NCI-H1105 treated with DMSO at 0.1 percent for 48 hours (cell line): Measurements from ENCODE around the gene MS4A15.
A peak's percentile ranks its signal among the peaks of the same experiment; 100 is the strongest.
"Not testable (repeated sequence)": the region's sequence is repeated elsewhere in the genome, so short reads cannot be mapped to it uniquely, and the experiment has no call there.

Source experiments
- DNase-seq: peaks from one replicate; lab custom pipeline; 2025; lab: John Stamatoyannopoulos, UW

Gene MS4A15, protein sequence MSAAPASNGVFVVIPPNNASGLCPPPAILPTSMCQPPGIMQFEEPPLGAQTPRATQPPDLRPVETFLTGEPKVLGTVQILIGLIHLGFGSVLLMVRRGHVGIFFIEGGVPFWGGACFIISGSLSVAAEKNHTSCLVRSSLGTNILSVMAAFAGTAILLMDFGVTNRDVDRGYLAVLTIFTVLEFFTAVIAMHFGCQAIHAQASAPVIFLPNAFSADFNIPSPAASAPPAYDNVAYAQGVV

DNA sequence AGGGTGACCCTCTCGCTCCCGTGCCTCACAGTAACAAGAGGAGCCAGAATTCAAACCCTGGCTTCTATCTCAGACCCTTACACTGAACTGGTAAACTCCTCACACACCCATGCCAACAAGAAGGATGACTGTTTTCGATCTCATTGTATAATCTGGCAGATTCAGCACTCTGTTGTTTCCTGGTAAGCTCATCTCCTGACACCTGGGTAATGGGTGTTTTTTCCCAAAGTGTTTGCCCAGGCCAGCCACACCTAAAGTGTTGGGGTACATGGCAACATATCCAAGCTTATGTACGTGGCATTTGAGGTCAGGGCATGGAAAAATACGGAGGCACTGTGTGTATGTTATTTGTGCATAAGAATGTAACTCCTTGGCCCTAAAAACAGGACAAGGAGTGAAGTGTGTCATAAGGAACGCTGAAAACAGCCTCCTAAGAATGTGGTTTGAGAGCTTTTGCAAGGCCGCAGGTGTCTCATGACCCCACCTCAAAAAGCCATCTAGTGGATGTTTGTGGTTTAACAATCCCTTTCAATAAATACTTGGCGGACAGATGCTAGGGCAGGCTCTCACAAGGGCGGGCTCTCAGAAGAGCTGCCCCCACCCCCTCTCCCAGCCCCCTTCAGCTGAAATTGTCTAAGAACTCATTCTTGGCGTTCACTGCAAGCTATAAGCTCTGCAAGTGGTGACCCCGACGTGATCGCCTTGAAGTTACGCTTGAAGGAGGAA, at the start of gene MS4A15:
TSS of gene MS4A15 (plus strand) at position 561 of the 726 bp plus-strand sequence. CDS start 6,867 bp downstream, outside the sequence.
- DNase-seq = peak; percentile 39

DNA sequence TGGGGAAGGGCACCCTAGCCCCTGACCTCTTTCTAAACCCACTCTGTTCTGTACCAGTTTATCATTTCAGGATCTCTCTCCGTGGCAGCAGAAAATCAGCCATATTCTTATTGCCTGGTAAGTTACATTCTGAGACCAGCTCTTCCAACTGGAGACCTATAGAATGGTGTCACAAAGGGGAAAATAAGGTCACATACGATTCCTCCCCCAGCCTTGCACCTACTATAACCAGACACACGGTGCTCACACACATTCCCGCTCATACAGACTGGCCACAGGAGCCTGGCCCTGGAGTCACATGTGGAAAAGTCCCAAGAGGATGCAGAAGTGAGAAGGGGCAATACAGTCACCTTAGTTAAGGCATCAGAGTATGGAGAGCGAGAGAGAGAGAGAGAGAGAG, 49.7 kb upstream of the MS4A15 start:
- no peak for DNase-seq

DNA sequence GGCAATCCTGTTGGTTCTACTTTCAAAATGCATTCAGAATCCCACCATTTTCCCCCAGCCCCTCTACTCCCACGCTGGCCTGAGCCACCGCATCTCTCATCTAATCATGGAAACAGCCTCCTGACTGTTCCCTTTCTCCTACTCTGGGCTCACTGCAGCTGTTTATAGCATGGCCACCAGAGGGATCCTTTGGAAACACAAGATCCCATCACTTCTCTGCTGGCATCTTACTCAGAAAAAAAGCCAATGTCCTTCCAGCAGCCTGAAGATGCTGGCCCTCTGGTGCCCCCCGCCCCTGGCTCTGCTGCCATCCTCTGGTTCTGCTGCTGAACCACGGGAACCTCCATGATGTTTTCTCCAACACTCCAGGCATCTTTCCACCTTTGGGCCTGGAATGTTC, 46.2 kb upstream of the MS4A15 start:
- no peak for DNase-seq

DNA sequence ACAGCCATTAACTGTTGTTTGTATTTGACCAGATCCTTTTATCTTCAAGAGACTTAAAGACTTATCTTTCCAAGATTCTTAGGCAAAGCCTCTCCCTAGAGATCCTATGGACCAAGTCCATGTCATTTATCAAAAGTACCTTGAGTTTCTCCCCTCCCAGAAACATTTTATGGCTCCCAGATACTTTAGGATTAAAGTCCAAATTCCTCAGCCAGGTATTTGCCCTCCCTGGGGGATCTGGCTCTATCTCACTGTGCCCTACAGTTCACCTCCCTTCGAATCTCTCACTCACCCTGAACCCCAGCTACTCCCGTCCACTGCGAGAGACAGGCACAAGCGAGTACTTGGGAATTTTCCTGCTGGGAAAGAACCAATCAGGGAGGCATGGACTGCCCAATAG, 45.4 kb upstream of the MS4A15 start:
- no peak for DNase-seq

DNA sequence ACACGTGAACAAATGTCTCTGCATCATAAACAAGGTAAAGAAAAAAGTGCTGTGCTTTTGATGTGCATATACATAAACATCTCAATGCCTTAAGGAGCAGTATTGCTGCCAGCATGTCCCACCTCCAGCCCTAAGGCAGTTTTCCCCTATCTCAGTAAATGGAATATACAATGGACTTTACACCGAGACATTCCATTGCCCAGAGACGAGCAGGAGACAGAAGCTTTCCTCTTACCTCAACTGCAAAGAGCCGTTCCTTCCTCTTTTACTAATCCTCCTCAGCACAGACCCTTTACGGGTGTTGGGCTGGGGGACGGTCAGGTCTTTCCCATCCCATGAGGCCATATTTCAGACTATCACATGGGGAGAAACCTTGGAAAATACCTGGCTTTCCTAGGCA, 43.2 kb upstream of the MS4A15 start:
- not testable (repeated sequence) for DNase-seq

DNA sequence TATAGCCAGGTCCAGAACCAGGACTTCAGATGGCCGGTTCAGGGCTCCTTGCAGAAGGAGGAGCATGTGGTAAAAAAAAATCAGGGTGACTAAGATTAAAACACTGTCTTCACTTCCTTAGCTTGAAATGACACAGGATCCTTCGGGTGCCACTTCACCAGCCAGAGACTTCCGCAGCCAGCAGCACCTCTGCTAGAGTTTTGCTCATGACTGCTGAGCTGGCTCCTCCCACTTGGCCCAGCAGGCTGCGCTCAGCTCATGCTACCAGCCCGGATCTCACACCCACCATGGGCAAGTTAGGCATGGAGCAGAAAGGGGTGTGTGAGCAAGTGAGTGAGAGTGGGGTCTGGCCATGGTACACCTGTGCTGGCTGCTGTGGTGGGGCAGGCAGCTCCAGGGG, 38.7 kb upstream of the MS4A15 start:
- DNase-seq = no peak

DNA sequence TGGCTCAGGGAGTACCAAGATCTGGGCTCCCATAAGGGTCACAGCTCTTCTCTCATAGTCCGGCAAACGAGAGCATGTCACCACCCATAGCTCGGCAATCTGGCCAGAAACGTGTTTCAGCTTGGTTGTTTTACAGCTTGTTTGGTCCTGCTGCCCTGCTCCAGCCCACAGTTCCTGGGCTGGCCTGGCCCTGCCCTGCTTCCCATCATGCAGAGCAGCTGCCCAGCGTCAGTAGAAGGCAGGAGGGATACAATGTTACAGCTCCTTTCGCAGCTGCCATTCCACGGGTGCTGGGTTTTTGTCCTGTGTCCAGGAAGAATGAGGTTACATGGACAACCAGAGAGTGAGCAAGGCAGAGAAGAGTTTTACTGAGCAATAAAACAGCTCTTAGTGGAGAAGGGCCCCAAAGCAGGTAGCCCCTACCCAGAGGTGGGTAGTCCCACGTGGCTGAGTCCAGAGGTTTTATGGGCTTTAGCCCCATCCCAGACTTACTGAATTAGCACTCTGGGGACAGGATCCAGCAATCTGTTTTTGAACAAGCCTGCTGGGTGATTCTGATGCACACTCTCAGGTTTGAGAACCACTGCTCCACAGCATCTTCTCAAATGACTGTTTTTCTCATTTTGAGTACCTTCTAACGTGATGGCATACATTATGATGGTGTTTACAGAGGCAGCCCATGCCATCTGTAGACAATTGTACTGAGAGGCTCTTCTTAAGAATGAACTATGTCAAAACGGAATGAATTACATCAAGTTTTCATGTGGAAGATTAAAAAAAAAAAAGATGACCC, 37.9 kb upstream of the MS4A15 start:
- DNase-seq = no peak

DNA sequence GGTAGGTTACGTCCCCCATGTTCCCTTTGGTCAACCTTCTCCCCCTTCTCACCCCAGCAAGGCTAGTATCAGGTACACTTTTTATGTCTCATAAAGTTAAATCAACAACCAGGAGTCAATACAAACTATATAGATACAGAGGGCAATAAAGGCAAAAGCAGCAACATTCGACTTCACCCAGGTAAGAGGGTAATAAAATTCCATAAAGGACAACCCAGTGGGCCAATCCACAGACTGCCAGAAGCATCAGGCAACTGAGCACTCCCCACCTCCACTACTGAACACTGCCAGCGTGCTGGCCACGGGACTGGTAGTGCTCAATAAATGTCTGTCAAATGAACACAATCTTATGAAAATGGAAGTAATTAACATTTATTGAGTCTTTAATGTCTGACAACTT, 37.3 kb upstream of the MS4A15 start:
- no peak for DNase-seq

DNA sequence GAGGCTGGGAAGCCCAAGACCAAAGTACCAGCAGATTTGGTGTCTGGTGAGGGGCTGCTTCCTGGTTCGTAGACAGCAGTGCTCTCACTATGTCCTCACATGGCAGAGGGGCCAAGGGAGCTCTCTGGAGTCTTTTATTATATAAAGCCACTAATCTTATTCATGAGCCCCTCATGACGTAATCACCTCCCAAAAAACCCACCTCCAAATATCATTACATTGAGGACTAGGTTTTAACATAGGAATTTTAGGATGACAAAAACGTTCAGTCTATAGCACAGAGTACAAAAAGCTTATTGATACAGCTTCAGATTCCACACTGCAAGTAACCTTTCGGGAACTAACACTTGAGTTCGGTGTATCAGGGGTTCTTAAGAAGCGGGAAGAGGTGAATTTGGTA, 36.2 kb upstream of the MS4A15 start:
- no peak for DNase-seq

DNA sequence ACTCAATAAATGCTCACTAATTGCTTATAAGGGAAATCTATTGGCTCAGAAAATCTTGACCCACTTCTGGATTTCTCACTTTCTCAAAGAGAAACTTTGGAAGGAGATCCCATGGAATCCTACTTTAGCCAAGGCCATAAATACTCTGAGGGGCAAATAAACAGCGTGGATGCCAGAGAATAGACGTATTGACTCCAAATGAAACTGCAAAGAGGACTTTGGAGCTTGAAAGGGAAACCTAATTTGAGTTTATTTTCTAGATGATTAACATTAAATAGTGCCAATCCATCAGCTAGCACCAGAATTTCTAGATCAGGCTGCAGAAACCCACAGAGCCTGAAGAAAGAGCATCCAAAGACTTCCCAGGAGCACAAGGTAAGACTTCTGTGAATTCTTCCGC, 32.2 kb upstream of the MS4A15 start, which contains the start of gene MS4A18:
TSS of gene MS4A18 (plus strand) at position 301 of the 400 bp plus-strand sequence.
- DNase-seq = no peak

DNA sequence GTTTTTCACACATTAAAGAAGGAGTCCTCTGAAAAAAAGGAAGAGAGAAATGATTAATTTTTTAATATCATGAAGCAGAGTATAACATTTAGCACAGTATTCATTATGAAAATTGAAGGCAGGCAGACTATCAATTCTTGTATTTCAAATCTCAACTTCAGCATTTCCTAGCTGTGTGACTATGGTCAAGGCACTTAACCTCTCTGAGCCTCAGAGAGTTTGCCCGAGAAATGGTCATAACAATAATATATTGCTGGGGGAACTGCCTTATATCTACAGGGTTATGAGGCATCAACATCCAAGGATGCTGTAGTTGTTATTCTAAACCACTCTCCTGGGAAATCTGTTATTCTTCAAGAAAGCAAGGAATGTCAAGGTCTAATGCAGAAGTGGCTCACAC, 31.1 kb upstream of the MS4A15 start:
- no peak for DNase-seq

DNA sequence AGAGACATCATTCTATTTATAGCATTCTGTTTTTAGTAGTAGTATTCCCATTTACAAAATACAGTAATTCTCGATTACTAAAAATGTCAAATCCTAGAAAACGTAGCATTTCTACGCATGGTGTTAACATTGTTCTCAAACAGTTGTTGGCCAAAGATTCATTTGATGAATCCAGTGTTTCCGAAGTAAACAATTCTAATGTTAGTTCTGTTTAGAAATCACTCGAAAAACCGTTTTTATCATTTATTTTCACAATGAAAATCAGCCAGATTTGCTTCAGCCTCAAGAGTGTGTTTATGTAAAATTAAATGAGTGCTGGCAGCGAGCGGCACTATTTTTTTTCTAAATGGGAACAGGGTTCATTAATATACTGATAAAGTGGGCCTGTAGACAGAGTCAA, 25.1 kb upstream of the MS4A15 start:
- DNase-seq = no peak

DNA sequence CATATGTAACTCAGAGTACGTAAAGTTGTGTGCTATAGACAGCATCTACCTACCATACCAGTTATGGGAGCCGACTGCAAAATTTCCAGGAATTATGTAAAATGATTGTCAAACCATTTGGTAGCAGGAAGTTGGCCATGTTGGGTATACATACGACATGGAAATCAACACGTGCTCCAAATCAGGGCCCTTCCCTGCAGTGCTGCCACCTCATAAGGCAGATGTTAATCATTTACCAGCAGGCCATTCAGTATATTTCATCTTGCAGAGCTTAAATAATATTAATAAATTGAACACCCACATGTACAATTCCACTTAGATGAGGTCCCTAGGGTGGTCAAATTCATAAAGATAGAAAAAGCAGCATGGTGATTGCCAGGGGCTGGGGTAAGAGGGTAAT, 22.4 kb upstream of the MS4A15 start:
- DNase-seq = no peak

DNA sequence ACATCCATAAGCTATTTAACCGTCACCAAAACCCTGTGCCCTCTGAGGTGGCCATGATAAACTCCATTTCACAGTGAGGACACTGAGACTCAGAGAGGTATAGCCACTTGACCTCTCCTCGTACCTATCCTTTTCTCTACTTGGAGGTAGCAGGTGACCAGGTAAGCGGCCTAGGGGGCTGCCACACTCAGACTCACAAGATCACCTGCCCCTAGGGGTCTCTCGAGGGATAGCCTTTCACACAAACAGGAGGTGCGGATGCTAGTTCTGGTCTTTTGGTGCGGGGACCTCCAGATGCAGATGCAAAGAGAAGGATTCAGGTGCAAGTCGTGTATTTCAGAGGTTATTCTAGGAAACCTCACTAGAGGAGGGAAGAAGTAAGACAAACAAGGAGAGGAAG, 17.6 kb upstream of the MS4A15 start:
- no peak for DNase-seq

DNA sequence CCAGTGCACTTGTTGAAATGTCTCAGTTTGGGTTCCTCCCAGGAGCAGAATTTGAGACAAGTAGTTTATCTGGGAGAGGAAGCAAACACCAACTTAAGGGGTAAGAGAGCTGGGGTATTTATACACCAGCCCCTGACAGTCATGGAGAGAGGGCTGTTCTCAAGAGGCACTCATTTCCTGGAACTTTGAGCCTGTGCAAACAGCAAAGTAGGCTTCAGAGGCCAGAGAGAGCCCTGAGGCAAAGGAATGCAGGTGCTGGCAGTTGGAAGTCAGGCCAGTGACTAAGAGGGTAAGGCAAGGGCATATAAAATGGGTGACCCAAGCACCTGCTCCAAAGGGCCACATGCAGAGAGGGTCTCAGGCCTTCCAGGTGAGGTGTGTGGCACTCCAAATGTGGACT, 16.1 kb upstream of the MS4A15 start:
- no peak for DNase-seq

DNA sequence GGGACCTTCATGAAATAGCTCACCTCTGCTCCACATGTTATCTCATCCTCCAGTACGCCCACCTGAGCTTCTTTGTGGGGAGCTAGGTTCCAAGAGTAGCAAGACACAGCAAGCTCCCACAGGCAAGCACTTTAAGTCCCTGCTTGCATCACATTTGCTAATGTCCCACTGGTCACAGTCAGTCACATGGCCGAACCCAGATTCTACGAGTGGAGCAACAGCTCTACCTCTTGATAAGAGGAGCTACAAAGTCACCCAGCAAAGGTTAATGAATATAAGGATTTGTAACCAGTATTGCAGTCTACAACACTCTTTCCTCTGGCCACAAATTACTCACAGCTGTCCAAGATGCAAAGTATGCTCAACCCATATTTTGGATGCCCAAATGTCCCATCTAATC, 15.2 kb upstream of the MS4A15 start:
- no peak for DNase-seq

DNA sequence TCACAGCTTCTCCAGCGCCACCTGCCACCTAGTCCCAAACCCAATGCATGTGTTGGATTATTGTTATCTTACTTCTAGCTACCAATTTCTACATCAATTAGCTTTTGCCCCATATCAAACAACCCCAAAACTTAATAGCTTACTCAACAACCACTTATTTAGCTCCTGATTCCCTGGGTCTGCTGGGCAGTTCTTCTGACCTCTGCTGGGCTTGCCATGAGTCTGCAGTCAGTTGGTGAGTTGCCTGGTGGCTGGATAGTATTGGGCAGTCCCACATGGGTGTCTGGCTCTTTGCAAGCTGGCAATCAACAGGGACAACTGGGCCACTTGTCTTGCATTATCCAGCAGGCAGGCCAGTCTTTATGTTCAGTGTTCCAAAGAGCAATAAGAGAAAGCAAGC, 13.6 kb upstream of the MS4A15 start:
- no peak for DNase-seq

DNA sequence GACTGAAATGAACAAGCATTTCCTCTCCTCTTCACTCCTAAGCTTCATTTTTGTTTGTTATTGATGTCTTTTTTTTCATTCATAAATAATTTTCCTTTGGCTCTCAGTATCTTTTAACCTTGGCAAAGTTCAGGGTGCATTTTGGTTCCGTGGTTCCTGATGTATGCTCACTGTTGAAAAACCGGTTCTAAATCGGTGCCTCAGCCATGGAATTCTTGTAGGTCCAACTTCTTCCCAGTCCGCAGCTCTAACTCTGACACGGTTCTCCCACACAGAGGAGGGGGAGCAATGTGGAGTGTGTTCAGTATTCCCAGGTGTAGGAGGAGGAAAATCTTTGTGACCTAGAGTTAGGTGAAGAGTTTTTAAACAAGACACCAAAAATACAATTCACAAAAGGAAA, 12.6 kb upstream of the MS4A15 start:
- no peak for DNase-seq

DNA sequence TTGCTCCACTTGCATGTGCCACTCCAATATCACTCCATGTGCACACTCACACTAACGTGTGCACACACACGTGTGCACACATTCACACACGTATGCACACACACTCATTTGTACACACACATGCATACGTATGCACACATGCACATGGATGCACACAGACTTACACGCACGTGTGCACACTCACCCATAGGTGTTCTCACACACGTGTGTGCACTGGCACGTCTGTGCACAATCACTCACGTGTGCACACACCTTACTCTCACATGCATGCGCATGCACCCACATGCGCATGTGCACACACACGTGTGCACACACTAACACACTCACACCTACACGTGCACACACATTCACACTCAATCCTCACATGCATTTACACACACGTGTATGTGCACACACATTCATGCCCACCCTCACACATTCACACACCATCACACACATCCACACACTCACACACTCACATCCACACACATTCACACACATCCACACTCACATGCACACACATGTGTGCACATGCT, 9.3 kb upstream of the MS4A15 start:
- no peak for DNase-seq

DNA sequence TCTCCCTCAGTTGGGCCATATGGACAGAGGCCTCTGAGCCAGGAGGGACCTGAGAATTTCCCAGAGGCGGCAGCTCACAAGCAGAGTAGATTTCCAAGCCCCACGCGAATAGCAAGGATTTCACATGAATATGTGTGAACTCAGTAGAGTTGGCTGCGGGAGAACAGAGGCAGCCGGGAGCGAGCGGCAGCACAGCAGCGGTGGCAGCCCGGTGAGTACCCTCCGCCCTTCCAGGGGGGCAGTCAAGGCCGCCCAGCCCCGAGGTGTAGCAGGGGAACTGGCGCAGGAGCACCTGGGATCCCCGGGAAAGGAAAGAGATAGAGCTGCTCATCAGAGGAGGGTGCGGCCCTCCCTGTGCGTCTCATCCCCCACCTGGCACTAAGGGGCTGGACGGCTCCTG, 8.4 kb upstream of the MS4A15 start:
- no peak for DNase-seq

DNA sequence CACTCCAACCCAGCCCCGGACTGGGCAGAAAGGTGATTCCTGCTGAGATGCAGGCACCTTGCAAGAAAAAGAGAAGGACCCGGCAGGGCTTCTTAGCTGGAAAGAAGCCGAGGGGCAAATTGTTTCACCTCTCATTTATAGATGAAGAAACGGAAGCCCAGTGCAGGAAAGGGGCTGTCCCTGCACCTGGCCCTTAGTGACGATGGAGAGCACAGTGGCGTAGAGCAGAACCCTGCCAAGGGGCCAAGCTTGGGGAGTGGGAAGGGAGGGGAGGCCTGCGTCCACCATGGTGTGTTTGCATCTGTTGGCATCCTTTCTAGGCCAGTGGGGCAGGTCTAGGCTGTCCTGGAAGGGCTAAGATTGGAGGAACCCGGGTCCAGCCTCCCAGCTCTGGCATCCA, 7.8 kb upstream of the MS4A15 start:
- no peak for DNase-seq

DNA sequence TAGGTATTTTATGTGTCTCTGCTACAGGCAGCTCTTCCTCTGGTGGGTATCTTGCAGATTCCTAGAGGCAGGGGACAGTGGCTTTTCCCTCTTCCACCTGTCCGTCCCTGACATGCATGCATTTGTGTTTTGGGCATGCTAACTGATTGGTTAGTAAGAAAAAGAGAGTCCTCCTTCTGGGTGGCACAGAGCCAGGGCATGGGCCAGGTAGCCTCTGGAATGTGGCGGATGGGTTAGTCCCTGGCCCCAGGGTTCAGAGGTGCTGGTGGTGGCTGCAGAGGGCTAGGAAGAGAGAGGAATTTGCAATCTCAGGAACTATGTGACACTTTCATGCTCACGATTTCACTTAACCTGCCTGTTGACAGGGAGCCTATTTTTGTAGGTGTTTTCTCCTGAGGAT, 5.8 kb upstream of the MS4A15 start:
- no peak for DNase-seq

DNA sequence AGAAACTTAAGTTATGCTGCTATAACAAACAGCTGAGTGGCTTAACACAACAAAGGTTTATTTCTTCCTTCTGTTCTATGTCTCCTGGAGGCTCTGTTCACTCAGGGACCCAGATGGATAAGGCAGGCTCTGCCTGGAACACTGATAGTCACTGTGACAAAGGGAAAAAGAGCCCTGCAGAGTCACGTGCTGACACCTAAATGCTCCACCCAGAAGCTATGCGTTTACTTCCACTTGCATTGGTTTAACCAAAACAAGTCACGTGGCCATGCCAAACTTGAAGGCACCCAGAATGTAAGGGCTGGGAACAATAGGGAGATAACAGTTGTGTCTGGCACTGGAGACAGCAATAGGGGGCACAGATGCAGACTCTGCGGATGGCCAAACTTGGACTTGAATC, 3.4 kb upstream of the MS4A15 start:
- DNase-seq = no peak
